HG03066 (cell line): Measurements from ENCODE around the gene CXCR6.

Experiments
- ATAC-seq: cut with Tn5 transposase; IDR thresholded peaks from one replicate; pipeline ENCODE4 v1.9.1; 2021; ENCODE audit warnings: low read depth; ENCODE audit not compliant: unreplicated experiment

The CXCR6 gene

GRCh38 chr3:45966371-45966791, 23.1 kb downstream of the CXCR6 start:
- no peak for ATAC-seq

- no peak for ATAC-seq
These were observed 23.8 kb downstream of the CXCR6 start for GRCh38 chr3:45966950-45967640.

- no peak for ATAC-seq
These were observed 24.5 kb downstream of the CXCR6 start for GRCh38 chr3:45967724-45968123.

GRCh38 chr3:45968149-45968548, 24.9 kb downstream of the CXCR6 start:
- no peak for ATAC-seq

- no peak for ATAC-seq
These were observed 25.4 kb downstream of the CXCR6 start for GRCh38 chr3:45968706-45969105.

- no peak for ATAC-seq
These were observed 25.9 kb downstream of the CXCR6 start for GRCh38 chr3:45969116-45969515.

GRCh38 chr3:45969953-45970352, 26.7 kb downstream of the CXCR6 start:
- ATAC-seq, result no peak

- ATAC-seq, result no peak
These were observed 29.5 kb downstream of the CXCR6 start for GRCh38 chr3:45972534-45973402.

GRCh38 chr3:45974686-45975085, 31.4 kb downstream of the CXCR6 start:
- ATAC-seq, result no peak

- no peak for ATAC-seq
These were observed 32.4 kb downstream of the CXCR6 start for GRCh38 chr3:45975686-45976085.

GRCh38 chr3:45976191-45977091, 33.2 kb downstream of the CXCR6 start:
- ATAC-seq, result no peak

GRCh38 chr3:45978006-45978761, 34.9 kb downstream of the CXCR6 start:
- no peak for ATAC-seq

GRCh38 chr3:45979378-45979777, 36.1 kb downstream of the CXCR6 start:
- ATAC-seq, result no peak

- ATAC-seq, result no peak
These were observed 37.1 kb downstream of the CXCR6 start for GRCh38 chr3:45980229-45980813.

GRCh38 chr3:45980819-45981218, 37.6 kb downstream of the CXCR6 start:
- no peak for ATAC-seq

GRCh38 chr3:45981346-45982074, 38.2 kb downstream of the CXCR6 start:
- no peak for ATAC-seq

- ATAC-seq, result no peak
These were observed 40.5 kb downstream of the CXCR6 start for GRCh38 chr3:45983770-45984169.

GRCh38 chr3:45984331-45985312, 41.4 kb downstream of the CXCR6 start:
- ATAC-seq, result no peak
